WTC11 (cell line): Measurements from ENCODE around the gene PRR19. TPM values are rescaled to one million over a fixed set of nuclear protein-coding genes. Genes with fewer than 3 reads are reported as not detected.
A peak's percentile ranks its signal among the peaks of the same experiment; 100 is the strongest.

Source experiments
- ATAC-seq: fragments of 200-7000 bp; cut with Tn5 transposase; 2 replicates; pipeline ENCODE4 v1.10.0; 2021; ENCODE audit warnings: mild to moderate bottlenecking, moderate library complexity
- CTCF ChIA-PET: fragments of 300-600 bp; sonication (Branson Sonifier 250); formaldehyde crosslinking; loops from one replicate; lab custom pipeline; 2021; ENCODE audit warnings: antibody characterized with exemption; lab: Charles Lee
- POLR2A ChIA-PET: fragments of 350-600 bp; sonication (Branson Sonifier 250); formaldehyde crosslinking; loops from one replicate; lab custom pipeline; 2021; ENCODE audit warnings: antibody characterized with exemption; lab: Charles Lee
- DNase-seq: peaks from one replicate; pipeline ENCODE4 v3.0.0; 2021; ENCODE audit warnings: low spot score
- H3K27ac Mint-ChIP-seq: 2 replicates; pipeline ENCODE4 v1.8.0; 2021; ENCODE audit warnings: mixed read lengths
- H3K27me3 Mint-ChIP-seq: 2 replicates; pipeline ENCODE4 v1.8.0; 2021; ENCODE audit warnings: low read depth, mild to moderate bottlenecking, moderate library complexity, mixed read lengths
- H3K36me3 Mint-ChIP-seq: 2 replicates; pipeline ENCODE4 v1.8.0; 2021; ENCODE audit warnings: mixed read lengths
- H3K4me1 Mint-ChIP-seq: 2 replicates; pipeline ENCODE4 v1.8.0; 2022; ENCODE audit warnings: mixed read lengths
- H3K4me3 Mint-ChIP-seq: 2 replicates; pipeline ENCODE4 v1.8.0; 2021; ENCODE audit warnings: mild to moderate bottlenecking, moderate library complexity, mixed read lengths
- H3K9me3 Mint-ChIP-seq: 2 replicates; pipeline ENCODE4 v1.8.0; 2021; ENCODE audit warnings: mixed read lengths
- ARID4B ChIP-seq: sonication (generic); formaldehyde crosslinking; IDR thresholded peaks from 2 replicates; pipeline ENCODE4 v1.8.0; 2023; ENCODE audit warnings: missing genetic modification reagents, mild to moderate bottlenecking, borderline replicate concordance
- CDX4 ChIP-seq: fragments of 250-450 bp; sonication (Bioruptor Pico); IDR thresholded peaks from 2 replicates; pipeline ENCODE4 v1.9.0; 2021; ENCODE audit warnings: moderate library complexity, mild to moderate bottlenecking, inconsistent platforms, borderline replicate concordance
- CREM ChIP-seq: sonication (generic); formaldehyde crosslinking; IDR thresholded peaks from 2 replicates; pipeline ENCODE4 v1.8.1; 2022; ENCODE audit warnings: mild to moderate bottlenecking, missing genetic modification reagents, moderate library complexity
- E2F5 ChIP-seq: sonication (generic); formaldehyde crosslinking; IDR thresholded peaks from 2 replicates; pipeline ENCODE4 v1.8.1; 2022; ENCODE audit warnings: mild to moderate bottlenecking, moderate library complexity, missing genetic modification reagents
- ERG ChIP-seq: fragments of 250-450 bp; sonication (Bioruptor Pico); IDR thresholded peaks from 2 replicates; pipeline ENCODE4 v1.8.0; 2021; ENCODE audit warnings: mild to moderate bottlenecking
- FOXJ3 ChIP-seq: sonication (generic); formaldehyde crosslinking; IDR thresholded peaks from 2 replicates; pipeline ENCODE4 v1.9.0; 2021; ENCODE audit warnings: missing genetic modification reagents, mild to moderate bottlenecking, borderline replicate concordance
- GABPB1 ChIP-seq: sonication (generic); formaldehyde crosslinking; IDR thresholded peaks from 2 replicates; pipeline ENCODE4 v1.8.1; 2023; ENCODE audit warnings: mild to moderate bottlenecking, missing genetic modification reagents
- JAZF1 ChIP-seq: fragments of 250-450 bp; sonication (Bioruptor Pico); IDR thresholded peaks from 2 replicates; pipeline ENCODE4 v1.9.0; 2021; ENCODE audit warnings: moderate library complexity, mild to moderate bottlenecking, inconsistent platforms
- NFATC4 ChIP-seq: fragments of 250-450 bp; sonication (Bioruptor Pico); IDR thresholded peaks from 2 replicates; pipeline ENCODE4 v1.9.0; 2021; ENCODE audit warnings: mild to moderate bottlenecking
- NFE2L1 ChIP-seq: sonication (generic); formaldehyde crosslinking; IDR thresholded peaks from 2 replicates; pipeline ENCODE4 v1.8.1; 2023; ENCODE audit warnings: missing genetic modification reagents
- NFYB ChIP-seq: sonication (generic); formaldehyde crosslinking; conservative IDR thresholded peaks from 2 replicates; pipeline ENCODE4 v1.8.0; 2022; ENCODE audit warnings: low read depth, missing genetic modification reagents
- NR1H2 ChIP-seq: sonication (generic); formaldehyde crosslinking; IDR thresholded peaks from 2 replicates; pipeline ENCODE4 v1.9.0; 2021; ENCODE audit warnings: mild to moderate bottlenecking, moderate library complexity, missing genetic modification reagents
- NR2C2 ChIP-seq: sonication (generic); formaldehyde crosslinking; IDR thresholded peaks from 2 replicates; pipeline ENCODE4 v1.8.0; 2022; ENCODE audit warnings: mild to moderate bottlenecking, missing genetic modification reagents
- SMAD4 ChIP-seq: sonication (generic); formaldehyde crosslinking; IDR thresholded peaks from 2 replicates; pipeline ENCODE4 v1.8.0; 2022; ENCODE audit warnings: mild to moderate bottlenecking, missing genetic modification reagents
- STAT6 ChIP-seq: sonication (generic); formaldehyde crosslinking; conservative IDR thresholded peaks from 2 replicates; pipeline ENCODE4 v1.8.1; 2023; ENCODE audit warnings: mild to moderate bottlenecking, low read depth, missing genetic modification reagents, moderate library complexity
- TEAD4 ChIP-seq: sonication (generic); formaldehyde crosslinking; IDR thresholded peaks from 2 replicates; pipeline ENCODE4 v1.8.0; 2022; ENCODE audit warnings: mild to moderate bottlenecking, missing genetic modification reagents
- ZBTB43 ChIP-seq: sonication (generic); formaldehyde crosslinking; IDR thresholded peaks from 2 replicates; pipeline ENCODE4 v1.8.1; 2023; ENCODE audit warnings: mild to moderate bottlenecking, missing genetic modification reagents
- ZNF121 ChIP-seq: sonication (generic); formaldehyde crosslinking; IDR thresholded peaks from 2 replicates; pipeline ENCODE4 v1.8.0; 2023; ENCODE audit warnings: missing genetic modification reagents
- ZNF219 ChIP-seq: sonication (generic); formaldehyde crosslinking; IDR thresholded peaks from 2 replicates; pipeline ENCODE4 v1.8.0; 2023; ENCODE audit warnings: missing genetic modification reagents, mild to moderate bottlenecking, borderline replicate concordance
- ZNF512 ChIP-seq: sonication (generic); formaldehyde crosslinking; IDR thresholded peaks from 2 replicates; pipeline ENCODE4 v1.8.1; 2022; ENCODE audit warnings: missing genetic modification reagents, borderline replicate concordance
- total RNA-seq: library from RNA; stranded (reverse); gene quantifications from 3 replicates; pipeline ENCODE4 v1.2.3, GENCODE V29; 2021

PRR19 gene
- total RNA-seq, 1 experiment from 2014 or later: 3.7 TPM

GRCh38 chr19:42328854-42329253 lies 26.9 kb downstream of the PRR19 start:
- Mint-ChIP-seq H3K36me3 (no peaks in the 10 kb centered on the region), H3K27ac (no peak overlapping the region), H3K4me1 (peaks cover 27% of the 10 kb centered on the region), H3K9me3 (no peaks in the 10 kb centered on the region), H3K4me3 (no peak overlapping the region), H3K27me3 (peaks cover 6% of the 10 kb centered on the region)
- ATAC-seq (no peak), DNase-seq (no peak)
- ChIA-PET POLR2A (no interaction called here), CTCF (interaction anchor here (2.0 to 4.6 kb wide), 2 partner anchors 14 kb away, joined by 12 to 30 read pairs; no protein-coding TSS in a partner anchor)
- TF ChIP-seq NFE2L1 (CRISPR knock-in tag): no peak
- TF ChIP-seq CDX4: no peak
- TF ChIP-seq JAZF1 (CRISPR knock-in tag): no peak
- no peak for TF ChIP-seq FOXJ3 (CRISPR knock-in tag)
- no peak for TF ChIP-seq NR1H2 (CRISPR knock-in tag)
- no peak for TF ChIP-seq NR2C2 (CRISPR knock-in tag)
- TF ChIP-seq E2F5 (CRISPR knock-in tag): no peak
- no peak for TF ChIP-seq CREM
- no peak for TF ChIP-seq ERG
- no peak for TF ChIP-seq TEAD4 (CRISPR knock-in tag)
- no peak for TF ChIP-seq NFATC4
- no peak for TF ChIP-seq NFYB (CRISPR knock-in tag)
- no peak for TF ChIP-seq ZNF512 (CRISPR knock-in tag)
- TF ChIP-seq SMAD4 (CRISPR knock-in tag): no peak
- no peak for TF ChIP-seq GABPB1 (CRISPR knock-in tag)

- H3K4me3 Mint-ChIP-seq: peak overlapping the region; percentile 27; the same call in 1 of the 2 replicates
- CTCF ChIA-PET: interaction anchor here (0.6 to 4.6 kb wide), 5 partner anchors 13 to 577 kb away, joined by 3 to 30 read pairs (median 4); no protein-coding TSS in a partner anchor
These were observed 28.3 kb downstream of the PRR19 start for GRCh38 chr19:42330241-42330711.

More at GRCh38 chr19:42330241-42330711, 28.3 kb downstream of the PRR19 start:
- TF ChIP-seq NFYB (CRISPR knock-in tag): no peak
- no peak for TF ChIP-seq CREM
- TF ChIP-seq ZNF219 (CRISPR knock-in tag): no peak
- no peak for TF ChIP-seq STAT6 (CRISPR knock-in tag)
- TF ChIP-seq NR1H2 (CRISPR knock-in tag): no peak
- TF ChIP-seq ARID4B (CRISPR knock-in tag): no peak
- TF ChIP-seq E2F5 (CRISPR knock-in tag): no peak
- no peak for TF ChIP-seq ZBTB43 (CRISPR knock-in tag)
- TF ChIP-seq NFE2L1 (CRISPR knock-in tag): no peak
- TF ChIP-seq ZNF121 (CRISPR knock-in tag): no peak
- DNase-seq (no peak), ATAC-seq (no peak)
- H3K4me1 Mint-ChIP-seq: peaks cover 24% of the 10 kb centered on the region
- no peaks in the 10 kb centered on the region for H3K9me3 Mint-ChIP-seq
- peak overlapping the region; percentile 8; the same call in 1 of the 2 replicates for H3K27ac Mint-ChIP-seq
- POLR2A ChIA-PET: no interaction called here
- no peaks in the 10 kb centered on the region for H3K36me3 Mint-ChIP-seq
- no peaks in the 10 kb centered on the region for H3K27me3 Mint-ChIP-seq
